Measurements from ENCODE around the gene RBMS3.

- TF ChIP-seq CTCF (IDR thresholded peaks at IDR 0.05) = no peak
- TF ChIP-seq POLR2A (IDR thresholded peaks at IDR 0.05) = no peak
These were observed 296.4 kb downstream of the RBMS3 start for GRCh38 chr3:29577250-29577649.
